C4-2B (cell line): ENCODE results near the gene WIPF3.

Experiments used
- CTCF ChIP-seq: fragments of 450-650 bp; conservative IDR thresholded peaks from 2 replicates; pipeline ENCODE4 v1.5.1; 2017; ENCODE audit warnings: mild to moderate bottlenecking
- ZFX ChIP-seq: fragments of 450-650 bp; IDR thresholded peaks from 2 replicates; pipeline ENCODE4 v1.6.1; 2017

- no peak for TF ChIP-seq CTCF
- no peak for TF ChIP-seq ZFX
Measured at GRCh38 chr7:29962035-29962434, 155.7 kb downstream of the WIPF3 start.
